ENCODE data around the gene SVBP. TPM values are rescaled to one million over a fixed set of nuclear protein-coding genes. Genes with fewer than 3 reads are reported as not detected.

SVBP gene
- total and polyA plus RNA-seq, 2 donors (not counting 1 experiment from before 2014, with no cell fraction given), result 12.6 to 21.9 TPM

GRCh38 chr1:42801832-42802473, 15.2 kb downstream of the SVBP start:
- ChIA-PET POLR2A (no interaction called here), CTCF (interaction anchor here (0.8 kb wide), 1 partner anchor 72 kb away, joined by 3 read pairs; no protein-coding TSS in a partner anchor)
- no peak for ATAC-seq (ENCODE audit: low read depth)
- H3K27ac ChIP-seq (ENCODE audit: low read length in 2 of 2), result no peak overlapping the region
- no peak for DNase-seq
- Mint-ChIP-seq H3K27me3 (no peaks in the 10 kb centered on the region), H3K9me3 (ENCODE audit: insufficient read depth) (no peaks in the 10 kb centered on the region), H3K4me3 (no peak overlapping the region), H3K4me1 (no peaks in the 10 kb centered on the region), H3K27ac (no peak overlapping the region)
- 83% methylated on average over 1 of the region's 8 CpGs for WGBS (ENCODE audit: insufficient coverage)
- no peak overlapping the region for H3K4me3 ChIP-seq (ENCODE audit: control extremely low read depth in 1 of 5, extremely low read depth in 1 of 5, insufficient read depth in 1 of 5, low read depth in 2 of 5, low read length in 4 of 5)
- H2AFZ ChIP-seq (ENCODE audit: insufficient read depth, low read depth, low read length, poor library complexity, severe bottlenecking), result no peak overlapping the region
- no peak overlapping the region for H3K4me2 ChIP-seq (replicated peaks; ENCODE audit: low read depth, low read length, poor library complexity, severe bottlenecking)
- H3K79me2 ChIP-seq (ENCODE audit: control insufficient read depth, insufficient read depth, low read length), result no peaks in the 10 kb centered on the region
- no peaks in the 10 kb centered on the region for H3K27me3 ChIP-seq (replicated peaks in 1 of 4; ENCODE audit: control extremely low read depth in 1 of 4, control insufficient read depth in 3 of 4, insufficient read depth in 4 of 4, low read length in 3 of 4)
- no peaks in the 10 kb centered on the region for H3K4me1 ChIP-seq (ENCODE audit: control insufficient read depth in 2 of 2, insufficient read depth in 2 of 2, low read length in 2 of 2)
- TF ChIP-seq CTCF (IDR thresholded peaks at IDR 0.05) (no peak), EZH2 (IDR thresholded peaks at IDR 0.05; ENCODE audit: borderline replicate concordance, insufficient read depth, low read depth, low read length, poor library complexity, severe bottlenecking) (no peak)
- H3K36me3 ChIP-seq (replicated peaks in 1 of 2; ENCODE audit: control extremely low read depth in 1 of 2, control insufficient read depth in 1 of 2, extremely low read depth in 1 of 2, insufficient read depth in 2 of 2, low read length in 1 of 2), result peaks cover 0 to 9% of the 10 kb centered on the region in 2 experiments
- peaks cover 0 to 2% (median 0%) of the 10 kb centered on the region in 3 donors for H3K9me3 ChIP-seq (ENCODE audit: control extremely low read depth in 1 of 3, control insufficient read depth in 2 of 3, insufficient read depth in 1 of 3, low read length in 2 of 3)
- intact Hi-C loops (cut with micrococcal nuclease), result no loop called here
- no peak overlapping the region for H3K9ac ChIP-seq (ENCODE audit: low read length)
- no peaks in the 10 kb centered on the region for H4K20me1 ChIP-seq (ENCODE audit: control insufficient read depth, insufficient read depth, low read length, poor library complexity, severe bottlenecking)

- Mint-ChIP-seq H3K4me3 (no peak overlapping the region), H3K9me3 (ENCODE audit: insufficient read depth) (no peaks in the 10 kb centered on the region), H3K27ac (no peak overlapping the region), H3K27me3 (no peaks in the 10 kb centered on the region), H3K4me1 (no peaks in the 10 kb centered on the region)
- WGBS (ENCODE audit: insufficient coverage), result 94% methylated on average over 5 of the region's 5 CpGs
- H3K27ac ChIP-seq (ENCODE audit: low read length in 2 of 2), result no peak overlapping the region
- POLR2A ChIA-PET, result no interaction called here
- H3K79me2 ChIP-seq (ENCODE audit: control insufficient read depth, insufficient read depth, low read length), result no peaks in the 10 kb centered on the region
- no peaks in the 10 kb centered on the region for H4K20me1 ChIP-seq (ENCODE audit: control insufficient read depth, insufficient read depth, low read length, poor library complexity, severe bottlenecking)
- DNase-seq, result no peak
- no peaks in the 10 kb centered on the region for H3K36me3 ChIP-seq (replicated peaks in 1 of 2; ENCODE audit: control extremely low read depth in 1 of 2, control insufficient read depth in 1 of 2, extremely low read depth in 1 of 2, insufficient read depth in 2 of 2, low read length in 1 of 2)
- no peak overlapping the region for H3K9ac ChIP-seq (ENCODE audit: low read length)
- no peaks in the 10 kb centered on the region for H3K4me1 ChIP-seq (ENCODE audit: control insufficient read depth in 2 of 2, insufficient read depth in 2 of 2, low read length in 2 of 2)
- intact Hi-C loops (cut with micrococcal nuclease), result no loop called here
- CTCF ChIA-PET, result no interaction called here
- no peaks in the 10 kb centered on the region for H3K9me3 ChIP-seq (ENCODE audit: control extremely low read depth in 1 of 3, control insufficient read depth in 2 of 3, insufficient read depth in 1 of 3, low read length in 2 of 3)
- no peak for TF ChIP-seq EZH2 (IDR thresholded peaks at IDR 0.05; ENCODE audit: borderline replicate concordance, insufficient read depth, low read depth, low read length, poor library complexity, severe bottlenecking)
- no peak for TF ChIP-seq CTCF (IDR thresholded peaks at IDR 0.05)
- no peaks in the 10 kb centered on the region for H3K27me3 ChIP-seq (replicated peaks in 1 of 4; ENCODE audit: control extremely low read depth in 1 of 4, control insufficient read depth in 3 of 4, insufficient read depth in 4 of 4, low read length in 3 of 4)
- H3K4me3 ChIP-seq (ENCODE audit: control extremely low read depth in 1 of 5, extremely low read depth in 1 of 5, insufficient read depth in 1 of 5, low read depth in 2 of 5, low read length in 4 of 5), result no peak overlapping the region
- no peak overlapping the region for H3K4me2 ChIP-seq (replicated peaks; ENCODE audit: low read depth, low read length, poor library complexity, severe bottlenecking)
- ATAC-seq (ENCODE audit: low read depth), result no peak
- no peak overlapping the region for H2AFZ ChIP-seq (ENCODE audit: insufficient read depth, low read depth, low read length, poor library complexity, severe bottlenecking)
Observed at GRCh38 chr1:42797979-42798378, 19.2 kb downstream of the SVBP start.
